M059J (cell line): Measurements from ENCODE around the gene F2R. TPM values are rescaled to one million over a fixed set of nuclear protein-coding genes. Genes with fewer than 3 reads are reported as not detected.
"Not testable (repeated sequence)": the region's sequence is repeated elsewhere in the genome, so short reads cannot be mapped to it uniquely, and the experiment has no call there.

Source experiments
- DNase-seq: peaks from one replicate; pipeline ENCODE4 v3.0.0-alpha.2; 2012; ENCODE audit warnings: low read depth
- total RNA-seq: library from RNA; depleted of rRNA; stranded (reverse); fragments of >200 nt; shearing (Covaris generic); gene quantifications from 2 replicates; pipeline ENCODE4 v1.2.3, GENCODE V29; 2014; rRNA removed

F2R gene
- total RNA-seq, result 91.4 and 128 TPM in 2 replicates

DNA sequence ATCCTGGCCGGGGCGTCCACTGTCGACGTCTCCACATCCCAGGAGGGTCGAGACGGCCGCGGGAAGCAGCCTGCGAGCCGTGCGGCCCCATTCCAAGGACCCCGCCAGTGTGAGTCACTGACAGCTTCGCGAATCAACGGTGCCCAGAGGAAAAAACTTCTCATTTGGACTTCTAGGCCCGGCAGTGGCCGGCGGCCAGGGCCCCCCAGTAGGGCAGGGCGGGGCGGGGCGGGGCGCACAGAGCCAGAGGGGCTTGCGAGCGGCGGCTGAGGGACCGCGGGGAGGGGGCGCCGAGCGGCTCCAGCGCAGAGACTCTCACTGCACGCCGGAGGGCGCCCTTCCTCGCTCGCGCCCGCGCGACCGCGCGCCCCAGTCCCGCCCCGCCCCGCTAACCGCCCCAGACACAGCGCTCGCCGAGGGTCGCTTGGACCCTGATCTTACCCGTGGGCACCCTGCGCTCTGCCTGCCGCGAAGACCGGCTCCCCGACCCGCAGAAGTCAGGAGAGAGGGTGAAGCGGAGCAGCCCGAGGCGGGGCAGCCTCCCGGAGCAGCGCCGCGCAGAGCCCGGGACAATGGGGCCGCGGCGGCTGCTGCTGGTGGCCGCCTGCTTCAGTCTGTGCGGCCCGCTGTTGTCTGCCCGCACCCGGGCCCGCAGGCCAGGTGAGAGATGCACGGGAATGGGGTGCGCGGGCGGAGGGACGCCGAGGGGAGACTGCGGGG, at the start of gene F2R:
TSS of gene F2R (plus strand) at position 391 of the 720 bp plus-strand sequence. CDS start at position 573, 182 bp downstream.
- DNase-seq, result peak; percentile 73

DNA sequence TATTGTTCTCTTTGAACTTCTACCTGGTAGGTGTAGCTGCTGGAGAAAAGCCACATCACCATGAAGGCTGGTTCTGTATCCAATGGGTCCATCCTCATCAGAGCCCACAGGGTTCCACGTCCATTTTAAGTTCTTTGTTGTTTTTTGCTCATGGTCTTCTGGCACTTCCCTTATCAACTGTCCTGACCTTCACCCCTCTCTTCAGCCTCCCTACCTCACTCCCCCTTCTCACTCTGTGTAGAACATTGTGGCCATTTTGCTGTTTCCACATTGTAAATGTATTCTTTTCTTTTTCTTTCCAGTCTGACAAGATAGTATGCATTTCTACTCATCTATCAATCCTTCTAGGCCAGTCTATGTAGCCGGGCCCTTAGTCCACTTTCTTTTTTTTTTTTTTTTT, 48.4 kb upstream of the F2R start:
- DNase-seq, result no peak

DNA sequence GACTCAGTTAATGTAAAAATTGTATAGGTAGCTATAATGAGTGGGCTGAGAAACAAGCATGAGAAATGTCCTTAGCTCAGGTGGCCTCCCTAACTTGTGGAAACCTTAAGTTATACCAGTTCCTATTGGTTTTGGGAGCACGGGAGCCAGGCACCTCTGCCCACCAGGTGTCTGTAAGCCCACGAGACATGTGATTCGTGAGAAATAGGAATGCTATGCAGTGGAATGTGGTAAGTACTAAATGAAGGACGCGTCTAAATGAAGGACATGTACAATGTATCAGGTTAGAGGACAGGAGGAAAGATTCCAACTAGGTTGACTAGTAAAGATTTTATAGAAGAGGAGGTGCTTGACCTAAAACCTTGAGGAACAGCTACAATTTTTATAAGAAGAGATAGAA, 46.7 kb upstream of the F2R start:
- no peak for DNase-seq

DNA sequence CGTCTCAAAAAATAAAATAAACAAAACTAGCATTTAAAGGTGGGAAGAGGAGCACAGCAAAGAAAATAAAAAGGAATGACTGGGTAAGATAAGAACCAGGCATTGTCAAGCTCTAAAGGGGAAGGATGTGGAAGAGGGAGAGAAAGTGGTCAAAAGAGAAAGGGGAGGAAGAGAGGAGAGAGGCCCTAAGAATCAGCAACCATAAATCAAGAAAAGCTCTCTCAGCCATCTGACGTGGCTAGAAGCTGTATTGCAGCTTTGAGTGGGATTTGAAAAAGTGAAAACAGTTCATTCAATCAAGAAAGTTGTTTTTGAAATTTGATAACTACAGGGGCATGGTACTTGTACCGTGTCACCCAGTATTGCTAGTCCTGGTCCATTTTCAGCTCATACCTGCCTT, 45.4 kb upstream of the F2R start:
- DNase-seq, result no peak

DNA sequence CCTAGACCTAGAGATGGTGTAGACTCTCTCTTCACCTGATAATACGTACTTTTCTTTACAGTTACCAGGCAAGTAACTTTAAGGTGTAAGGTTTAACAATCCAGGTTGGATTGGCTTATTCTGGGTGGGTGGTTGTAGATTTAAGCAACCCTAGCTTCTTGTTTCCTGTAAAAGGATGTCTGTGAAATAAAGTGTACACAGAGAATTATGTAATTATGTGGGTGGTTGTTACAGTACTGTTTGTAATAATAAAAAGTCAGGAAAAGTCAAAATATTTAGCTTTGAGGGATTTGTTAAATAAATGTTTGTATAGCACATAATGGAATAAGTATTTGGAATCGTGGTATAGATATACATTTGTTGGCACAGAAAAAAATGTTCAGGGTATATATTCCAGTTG, 43.7 kb upstream of the F2R start:
- no peak for DNase-seq

DNA sequence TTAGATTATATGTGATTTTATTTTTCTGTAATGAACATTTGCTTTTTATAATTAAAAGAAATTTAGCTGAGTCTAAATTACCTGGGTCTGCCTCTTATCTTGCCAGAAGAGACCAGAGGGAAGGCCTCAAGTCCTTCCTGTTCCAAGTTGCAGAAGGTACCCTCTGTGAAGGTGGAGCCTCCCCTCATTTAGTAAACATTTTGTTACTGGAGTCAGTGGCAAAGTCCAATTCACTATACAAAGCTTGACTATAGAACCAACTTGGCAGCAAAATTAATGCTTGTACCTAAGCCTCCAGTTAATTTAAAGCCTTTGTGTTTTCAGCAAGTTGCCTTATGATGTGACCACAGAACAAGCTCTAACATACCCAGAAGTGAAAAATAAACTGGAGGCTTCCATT, 42.8 kb upstream of the F2R start:
- no peak for DNase-seq

DNA sequence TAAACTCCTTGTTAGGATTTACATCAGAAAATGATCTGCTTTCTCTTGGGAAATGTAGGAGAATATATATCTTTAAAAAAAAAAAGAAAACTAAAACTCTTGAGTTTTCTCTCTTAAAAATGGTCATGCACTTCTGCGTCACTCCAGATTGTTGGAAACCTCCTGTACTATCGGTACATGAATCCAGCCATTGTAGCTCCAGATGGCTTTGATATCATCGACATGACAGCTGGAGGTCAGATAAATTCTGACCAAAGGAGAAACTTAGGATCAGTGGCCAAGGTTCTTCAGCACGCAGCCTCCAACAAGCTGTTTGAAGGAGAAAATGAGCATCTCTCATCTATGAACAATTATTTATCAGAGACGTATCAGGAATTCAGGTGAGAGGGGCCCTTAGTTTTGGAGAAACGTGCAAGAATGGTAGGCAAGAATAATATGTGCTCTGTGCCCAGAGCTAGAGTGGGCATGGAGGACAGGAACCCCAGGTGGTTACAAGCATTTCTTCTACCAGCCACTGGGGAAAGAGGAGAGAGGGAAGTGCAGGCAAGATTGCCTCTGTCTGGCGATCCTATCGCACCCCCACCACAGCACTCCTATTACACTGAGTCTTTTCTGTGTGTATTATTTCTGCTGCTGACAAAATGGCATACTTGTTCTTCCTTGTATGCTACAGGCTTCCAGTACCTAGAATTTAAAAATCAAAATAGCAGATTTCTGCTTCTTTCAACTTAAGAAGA, 41.4 kb upstream of the F2R start:
- DNase-seq, result no peak

DNA sequence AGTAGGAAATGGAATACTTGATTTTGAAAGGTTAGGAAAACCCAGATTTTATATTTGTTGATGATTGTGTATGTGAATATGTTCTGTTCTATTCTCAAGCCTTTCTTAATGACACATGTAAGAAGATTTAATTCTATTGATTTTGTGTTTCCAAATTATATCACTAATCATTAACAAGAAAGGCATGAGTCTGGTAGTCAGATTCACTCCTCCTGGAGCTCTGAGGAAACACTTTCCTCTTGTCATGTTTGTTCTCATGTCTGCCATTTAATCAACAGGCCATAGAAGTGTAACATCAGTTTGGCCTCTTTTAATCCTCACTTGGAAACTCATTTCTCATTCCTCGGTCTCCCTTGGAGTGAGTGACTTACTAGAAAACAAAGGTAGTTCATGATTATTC, 40.6 kb upstream of the F2R start:
- DNase-seq, result no peak

DNA sequence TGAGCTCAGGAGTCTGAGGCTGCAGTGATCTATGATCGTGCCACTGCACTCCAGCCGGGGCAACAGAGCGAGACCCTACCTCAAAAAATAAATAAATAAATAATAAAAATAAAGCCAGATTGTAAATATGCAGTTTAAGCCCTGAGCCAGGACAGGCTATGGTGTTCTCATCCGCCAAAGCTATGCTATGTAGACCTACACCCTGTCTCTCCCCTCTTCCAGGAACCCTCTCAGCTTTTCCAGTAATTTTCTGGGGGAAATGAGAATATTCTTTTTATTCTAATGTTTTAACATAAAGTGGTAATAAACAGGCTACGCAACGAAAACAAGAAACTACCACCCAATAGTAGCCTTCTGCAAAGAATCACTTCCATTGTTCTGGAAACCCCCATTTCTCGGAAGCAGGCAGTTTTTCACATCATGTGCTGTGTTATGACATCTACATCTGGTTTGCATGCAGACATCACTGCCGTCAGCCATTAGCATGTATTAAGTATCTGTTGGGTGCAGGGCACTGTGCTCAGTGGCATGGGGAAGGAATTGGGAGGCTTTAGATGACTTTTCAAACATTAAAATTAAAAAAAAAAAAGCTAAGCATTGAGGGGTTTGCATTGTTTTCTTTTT, 38.0 kb upstream of the F2R start:
- no peak for DNase-seq

DNA sequence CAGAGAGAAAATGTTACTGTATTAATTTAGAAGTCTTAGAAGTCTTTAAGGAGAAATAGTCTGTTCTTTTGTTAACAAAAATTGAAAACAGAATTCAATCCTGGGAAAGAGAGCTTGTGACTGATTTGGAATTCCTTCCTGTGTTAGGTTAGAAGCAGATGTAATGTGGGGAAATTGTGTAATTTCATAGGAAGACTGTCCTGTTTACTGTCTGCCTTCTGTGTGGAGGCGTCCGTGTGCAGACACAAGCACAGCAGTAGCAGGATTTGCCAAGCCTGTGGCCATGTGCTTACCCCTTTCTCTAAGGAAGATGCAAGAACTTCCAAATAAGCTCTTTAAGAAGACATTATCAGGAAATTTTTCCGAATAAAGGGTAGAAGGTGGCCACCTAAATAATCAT, 36.7 kb upstream of the F2R start:
- DNase-seq, result no peak

DNA sequence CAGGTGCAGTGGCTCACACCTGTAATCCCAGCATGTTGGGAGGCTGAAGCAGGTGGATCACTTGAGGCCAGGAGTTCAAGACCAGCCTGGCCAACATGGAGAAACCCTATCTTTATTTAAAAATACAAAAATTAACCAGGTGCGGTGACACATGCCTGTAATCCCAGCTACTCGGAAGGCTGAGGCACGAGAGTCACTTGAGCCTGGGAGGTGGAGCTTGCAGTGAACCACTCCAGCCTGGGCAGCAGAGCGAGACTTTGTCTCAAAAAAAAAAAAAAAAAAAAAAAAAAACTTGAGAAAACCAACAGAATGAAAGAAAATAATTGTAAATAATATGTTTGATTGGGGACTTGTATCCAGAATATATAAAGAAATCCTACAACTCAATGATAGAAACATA, 35.1 kb upstream of the F2R start:
- DNase-seq, result not testable (repeated sequence)

DNA sequence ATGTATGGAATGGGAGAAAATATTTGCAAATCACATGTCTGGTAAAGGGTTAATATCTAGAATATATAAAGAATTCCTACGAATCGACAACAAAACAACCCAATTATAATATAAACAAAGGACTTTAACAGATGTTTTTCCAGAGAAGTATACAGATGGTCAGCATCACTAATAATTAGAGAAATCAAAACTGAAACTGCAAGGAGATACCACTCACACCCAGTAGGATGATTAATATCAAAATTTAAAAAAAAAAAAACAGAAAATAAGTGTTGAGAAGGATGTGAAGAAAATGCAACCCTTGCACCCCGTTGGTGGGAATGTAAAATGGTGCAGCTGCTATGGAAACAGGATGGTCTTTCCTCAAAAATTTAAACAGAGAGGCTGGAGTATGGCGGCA, 34.6 kb upstream of the F2R start:
- no peak for DNase-seq

DNA sequence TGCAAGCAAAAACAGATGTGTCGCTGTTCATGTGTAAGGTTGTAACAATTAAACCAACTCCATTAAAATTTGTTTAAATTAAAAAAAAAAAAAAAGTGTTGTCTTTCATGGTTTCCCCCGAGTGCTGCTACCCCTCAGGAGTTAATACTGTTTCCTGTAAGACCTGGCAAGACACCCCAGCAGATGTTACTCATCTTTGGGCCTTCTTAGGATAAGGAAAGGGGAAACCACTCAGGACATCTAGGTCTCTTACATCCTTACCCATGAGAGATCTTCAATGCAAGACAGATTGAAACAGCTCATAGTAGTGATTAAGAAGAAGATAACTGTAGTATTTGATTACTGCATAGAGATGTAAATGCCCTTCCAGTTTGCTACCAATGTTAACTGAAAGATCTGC, 33.5 kb upstream of the F2R start:
- DNase-seq, result no peak

DNA sequence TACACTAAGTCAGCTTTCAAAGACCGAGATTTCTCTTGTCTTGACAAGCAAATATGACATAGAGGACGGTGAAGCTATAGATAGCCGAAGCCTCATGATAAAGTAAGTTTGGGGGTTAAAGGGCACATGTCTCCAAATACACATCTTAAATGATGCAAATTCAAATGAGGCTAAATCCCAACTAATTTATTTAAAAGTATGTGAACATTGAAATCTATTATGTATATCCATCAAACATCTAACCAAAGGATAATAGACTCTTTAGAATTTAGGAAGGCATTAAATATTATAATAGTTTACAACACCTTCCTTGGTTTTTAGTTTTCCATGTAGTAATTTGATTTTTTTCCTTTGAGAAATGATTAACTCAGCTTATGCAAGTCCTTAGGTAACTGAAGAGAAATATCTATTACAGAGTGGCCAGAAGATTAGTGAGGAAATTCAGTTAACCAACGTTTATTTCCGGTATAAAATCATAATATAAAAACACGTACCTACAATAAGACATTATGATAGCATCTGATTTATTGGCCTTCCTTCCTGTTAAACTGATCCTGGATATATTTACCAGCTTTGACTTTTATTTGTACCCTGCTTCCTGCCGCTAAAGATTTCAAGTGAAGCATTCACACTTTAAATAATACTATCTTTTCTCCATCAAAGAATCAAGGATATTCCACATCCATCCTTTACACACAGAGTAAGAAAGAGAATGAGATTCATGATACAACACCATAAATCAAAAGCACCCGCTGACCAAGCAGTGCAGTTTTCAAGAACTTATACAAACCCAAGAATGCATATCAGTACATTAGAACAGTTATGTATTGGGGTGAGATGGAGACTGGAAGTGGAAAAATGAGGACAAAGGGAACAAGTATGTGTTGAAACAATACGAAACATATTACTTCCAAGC, 31.9 kb upstream of the F2R start:
- DNase-seq, result no peak

DNA sequence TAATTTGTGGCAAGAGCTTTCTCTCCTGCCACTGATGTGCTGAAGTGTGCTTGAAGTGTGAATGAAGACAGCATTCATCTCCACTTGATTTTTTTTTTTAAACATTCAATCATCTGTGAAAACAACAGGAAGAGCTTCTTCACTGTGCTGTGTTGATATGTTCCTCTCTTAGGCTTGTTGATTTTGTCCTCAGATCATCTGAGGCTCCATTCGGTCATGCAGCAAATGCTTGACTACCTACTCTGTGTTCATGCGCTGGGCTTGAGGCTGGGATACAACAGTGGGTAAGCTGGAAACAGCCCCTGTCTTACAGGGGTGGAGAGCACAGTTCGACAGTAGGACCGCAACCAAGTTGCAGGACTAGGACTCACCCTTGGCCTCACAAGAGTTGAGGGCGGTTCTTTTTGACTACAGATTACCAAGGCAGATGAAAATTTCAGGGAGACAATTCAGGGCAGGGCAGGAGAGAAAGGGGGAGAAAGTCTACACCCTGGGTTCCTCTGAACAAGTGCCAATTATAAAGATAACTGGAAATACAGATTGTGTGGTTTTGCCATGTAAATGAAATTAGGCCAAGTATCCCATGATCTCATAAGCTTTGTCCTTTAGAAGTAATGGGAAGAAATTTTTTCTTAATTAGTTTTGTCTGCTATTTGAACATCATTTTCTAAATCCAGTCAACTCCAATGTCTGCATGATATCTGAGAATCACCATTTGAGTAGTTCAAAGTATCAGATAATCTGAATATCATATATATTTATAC, 31.0 kb upstream of the F2R start:
- DNase-seq, result no peak

DNA sequence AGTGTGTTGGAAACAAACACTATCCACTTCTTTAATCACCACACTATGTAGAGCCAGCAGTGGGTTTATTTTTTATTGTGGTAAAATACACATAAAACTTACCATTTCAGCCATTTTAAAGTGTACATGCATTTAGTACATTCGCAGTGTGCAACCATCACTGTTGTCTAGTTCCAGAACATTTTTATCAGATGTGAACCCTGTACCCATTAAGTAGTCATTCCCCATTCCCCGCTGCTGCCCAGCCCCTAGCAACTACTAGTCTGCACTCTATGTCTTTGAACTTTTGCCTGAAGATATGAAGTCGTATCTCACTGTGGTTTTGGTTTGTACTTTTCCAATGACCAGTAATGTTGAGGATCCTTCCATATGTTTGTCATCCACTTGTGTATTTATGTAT, 30.2 kb upstream of the F2R start:
- DNase-seq, result peak; percentile 23

DNA sequence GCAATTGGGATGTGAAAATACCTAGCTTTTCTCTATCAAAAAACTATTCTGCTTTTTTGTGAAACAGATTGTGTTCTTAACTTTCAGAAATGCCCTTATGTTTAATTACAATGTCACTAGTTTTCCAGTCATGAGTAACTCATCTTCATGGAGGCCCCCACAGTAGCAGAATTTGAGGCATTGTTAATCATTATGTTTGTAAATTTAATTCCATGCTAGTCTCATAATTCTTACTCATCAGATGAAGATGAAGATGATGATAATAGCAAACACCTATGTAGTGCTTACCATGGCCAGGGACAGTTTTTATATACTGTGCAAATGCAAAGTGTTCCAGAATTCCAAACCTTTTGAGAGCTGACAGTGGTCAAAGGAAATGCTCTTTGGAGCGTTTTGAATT, 27.7 kb upstream of the F2R start:
- DNase-seq, result peak; percentile 11

DNA sequence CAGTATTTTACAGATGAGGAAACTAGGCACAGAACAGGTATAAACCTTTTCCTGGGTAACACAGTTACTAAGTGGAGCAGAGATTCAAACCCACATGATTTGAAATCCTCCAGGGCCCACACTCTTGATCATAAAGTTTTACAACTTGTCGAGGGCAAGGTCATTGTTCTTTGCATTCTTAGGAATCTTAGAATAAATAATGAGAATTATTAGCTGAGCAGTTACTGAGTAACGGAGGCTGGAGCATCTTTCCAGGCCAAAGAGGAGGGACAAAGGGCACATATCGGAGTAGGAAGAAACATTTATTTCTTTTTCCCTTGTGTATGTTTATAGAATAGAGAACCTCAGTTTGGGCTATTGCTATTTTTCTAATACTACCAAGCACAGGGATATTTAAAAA, 27.1 kb upstream of the F2R start:
- DNase-seq, result peak; percentile 73

DNA sequence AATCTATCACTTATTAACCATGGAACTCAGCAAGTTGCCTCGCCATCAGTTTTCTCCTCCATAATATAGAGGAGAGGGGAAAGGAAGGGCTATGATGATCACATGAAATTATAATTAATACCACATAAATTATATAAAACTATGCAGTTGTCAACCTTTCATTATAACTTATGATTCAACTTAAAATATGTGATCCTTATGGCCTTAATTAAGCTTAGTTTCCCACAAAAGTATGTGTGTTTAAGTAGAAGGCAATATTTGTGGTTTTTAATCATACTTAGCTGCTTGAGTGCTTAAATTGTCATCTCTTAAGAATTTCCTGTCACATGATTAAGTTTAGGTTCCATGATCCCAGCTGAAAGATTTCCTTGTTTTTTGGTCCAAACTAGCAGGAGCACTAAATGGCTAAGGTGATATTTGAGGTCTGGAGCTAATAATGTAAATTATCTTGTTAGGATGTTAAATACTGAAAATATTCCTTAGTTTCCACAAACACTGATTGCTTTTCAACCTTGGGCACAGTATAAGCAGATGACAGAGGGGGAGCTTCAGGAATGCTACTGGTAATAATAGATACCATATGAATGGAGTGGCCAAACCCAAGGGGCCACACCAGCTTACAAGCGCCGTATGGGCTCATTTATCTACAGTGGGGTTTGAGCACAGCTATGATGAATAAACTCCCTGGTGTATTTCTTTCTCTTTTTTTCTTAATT, 26.4 kb upstream of the F2R start:
- DNase-seq, result peak; percentile 94

DNA sequence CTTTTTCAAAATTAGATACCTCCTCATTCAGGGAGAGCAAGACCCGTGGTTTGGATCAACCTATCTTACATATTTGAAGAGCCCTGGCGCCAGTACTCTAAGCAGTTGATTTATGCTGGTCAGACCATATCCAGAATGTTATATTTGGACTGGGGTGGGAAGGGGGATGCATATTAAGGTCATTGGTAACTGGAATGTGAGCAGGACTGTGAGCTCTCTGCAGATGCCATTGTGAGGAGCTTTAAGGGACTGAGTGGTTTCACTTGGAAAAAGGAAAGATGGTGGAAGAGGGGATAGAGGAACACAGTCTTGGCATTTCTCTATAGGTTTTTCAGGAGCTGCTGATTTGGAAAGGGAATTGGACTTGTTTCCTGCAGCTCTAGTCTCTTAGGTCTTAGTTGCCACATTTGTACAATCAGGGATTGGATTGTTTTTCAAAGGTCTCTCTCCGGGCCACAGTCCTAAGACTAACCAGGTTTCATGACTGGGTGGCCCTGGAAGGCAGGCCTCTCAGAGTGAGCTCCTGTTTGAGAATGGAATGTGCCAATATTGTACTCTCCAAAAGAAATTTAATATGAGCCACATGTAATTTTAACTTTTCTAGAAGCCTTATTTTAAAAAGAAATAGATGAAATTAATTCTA, 25.8 kb upstream of the F2R start:
- peak; percentile 52 for DNase-seq
